DMS114 treated with DMSO at 0.1 percent for 48 hours (cell line): Measurements from ENCODE around the gene FAM216B.

ENCODE experiments used
- DNase-seq: peaks from one replicate; lab custom pipeline; 2025; ENCODE audit not compliant: unreplicated experiment; lab: John Stamatoyannopoulos, UW

FAM216B gene

GRCh38 chr13:42821437-42821836 lies 40.1 kb downstream of the FAM216B start:
- DNase-seq, result no peak

GRCh38 chr13:42832341-42833096 lies 51.1 kb downstream of the FAM216B start:
- no peak for DNase-seq

GRCh38 chr13:42834946-42835345 lies 53.6 kb downstream of the FAM216B start:
- no peak for DNase-seq

- peak; percentile 9 for DNase-seq
These were observed 55.7 kb downstream of the FAM216B start for GRCh38 chr13:42836930-42837690.
